Activated T-cell treated with anti-CD3 and anti-CD28 coated beads, Interleukin-2, amount 50 U/mL, for 48 hours (primary cell): ENCODE measurements around the gene KIF3A.

Experiments used
- DNase-seq, 2 experiments: peaks; one replicate each; pipeline ENCODE4 v3.0.0-alpha.2; 2020

KIF3A gene

GRCh38 chr5:132662925-132663770 is 74.2 kb downstream of the KIF3A start:
- DNase-seq, result peak; percentile 69 to 73

- peak in 1 of 2 experiments; percentile 29 for DNase-seq
Observed at GRCh38 chr5:132662004-132662401, 75.3 kb downstream of the KIF3A start.

- peak in 1 of 2 experiments; percentile 53 for DNase-seq
Observed at GRCh38 chr5:132661231-132662003, 75.9 kb downstream of the KIF3A start.

GRCh38 chr5:132659598-132660493 is 77.5 kb downstream of the KIF3A start:
- no peak for DNase-seq

- DNase-seq, result no peak
Observed at GRCh38 chr5:132658381-132659302, 78.7 kb downstream of the KIF3A start.

- DNase-seq, result peak in 1 of 2 experiments; percentile 49
Observed at GRCh38 chr5:132657676-132658380, 79.5 kb downstream of the KIF3A start, which contains the start of gene IL13. IL13 (plus strand) TSS chr5:132658173; CDS start chr5:132658187, 14 bp downstream.

GRCh38 chr5:132656774-132657355 is 80.5 kb downstream of the KIF3A start:
- peak in 1 of 2 experiments; percentile 41 for DNase-seq

- DNase-seq, result peak; percentile 58 to 67
Observed at GRCh38 chr5:132655821-132656773, 81.2 kb downstream of the KIF3A start.

GRCh38 chr5:132653716-132654115 is 83.6 kb downstream of the KIF3A start:
- DNase-seq, result no peak

- no peak for DNase-seq
Observed at GRCh38 chr5:132651838-132652469, 85.4 kb downstream of the KIF3A start.

GRCh38 chr5:132648355-132648754 is 89.0 kb downstream of the KIF3A start:
- no peak for DNase-seq

- DNase-seq, result no peak
Observed at GRCh38 chr5:132647473-132647872, 89.9 kb downstream of the KIF3A start.

GRCh38 chr5:132646583-132647266 is 90.6 kb downstream of the KIF3A start:
- DNase-seq, result no peak

- no peak for DNase-seq
Observed at GRCh38 chr5:132644177-132644576, 93.2 kb downstream of the KIF3A start.
